Naive thymus-derived CD4-positive, alpha-beta T cell (primary cell): ENCODE data around the gene CGB2. TPM values are rescaled to one million over a fixed set of nuclear protein-coding genes. Genes with fewer than 3 reads are reported as not detected.

Experiments
- ATAC-seq: fragments of 150-1000 bp; cut with Tn5 transposase; 2 replicates; pipeline ENCODE4 v1.10.0; 2021; ENCODE audit warnings: mild to moderate bottlenecking, moderate library complexity
- CTCF ChIA-PET: fragments of 350-600 bp; sonication (Branson Sonifier 250); formaldehyde crosslinking; loops from one replicate; lab custom pipeline; 2021; ENCODE audit warnings: antibody characterized with exemption; lab: Charles Lee
- POLR2A ChIA-PET: fragments of 350-600 bp; sonication (Branson Sonifier 250); formaldehyde crosslinking; loops from one replicate; lab custom pipeline; 2021; ENCODE audit warnings: antibody characterized with exemption, inconsistent platforms; lab: Charles Lee
- DNase-seq, 9 donors: peaks; one replicate each; pipeline versions ENCODE4 v3.0.0 to v3.0.0-alpha.2; 2020 to 2022; ENCODE audit warnings: mixed read lengths in 1 of 9
- H3K27ac ChIP-seq: one replicate; pipeline ENCODE4 v1.7.0; 2013; ENCODE audit warnings: mild to moderate bottlenecking, low read depth, low read length, moderate library complexity
- H3K27me3 ChIP-seq, 2 donors: one replicate each; pipeline ENCODE4 v1.7.0; 2013; ENCODE audit warnings: low read length in 2 of 2, mild to moderate bottlenecking in 2 of 2, moderate library complexity in 2 of 2; ENCODE audit not compliant: control insufficient read depth in 2 of 2, insufficient read depth in 2 of 2
- H3K36me3 ChIP-seq, 3 experiments: 1 replicate in 2 of 3; 2 replicates in 1 of 3; pipeline ENCODE4 v1.7.0; 2013; ENCODE audit warnings: low read length in 3 of 3, mild to moderate bottlenecking in 3 of 3, moderate library complexity in 1 of 3; ENCODE audit not compliant: insufficient read depth in 3 of 3, control insufficient read depth in 2 of 3
- H3K4me1 ChIP-seq, 2 donors: one replicate each; pipeline ENCODE4 v1.7.0; 2013; ENCODE audit warnings: low read length in 2 of 2, mild to moderate bottlenecking in 2 of 2, moderate library complexity in 1 of 2; ENCODE audit not compliant: control insufficient read depth in 2 of 2, insufficient read depth in 2 of 2
- H3K4me3 ChIP-seq: 2 replicates; pipeline ENCODE4 v1.7.0; 2013; ENCODE audit warnings: mild to moderate bottlenecking, low read length
- H3K9me3 ChIP-seq, 3 experiments: 1 replicate in 2 of 3; 2 replicates in 1 of 3; pipeline ENCODE4 v1.7.0; 2013; ENCODE audit warnings: low read length in 3 of 3; ENCODE audit not compliant: control insufficient read depth in 2 of 3
- H3K27ac Mint-ChIP-seq, 9 donors: one replicate each; pipeline ENCODE4 v1.8.0; 2020 to 2022; ENCODE audit warnings: mixed read lengths in 9 of 9, mild to moderate bottlenecking in 8 of 9, moderate library complexity in 5 of 9, inconsistent platforms in 2 of 9
- H3K27me3 Mint-ChIP-seq, 5 donors: one replicate each; pipeline ENCODE4 v1.8.0; 2021 to 2022; ENCODE audit warnings: mixed read lengths in 5 of 5, mild to moderate bottlenecking in 1 of 5
- H3K36me3 Mint-ChIP-seq, 5 donors: one replicate each; pipeline ENCODE4 v1.8.0; 2020 to 2022; ENCODE audit warnings: mixed read lengths in 5 of 5, mild to moderate bottlenecking in 3 of 5, inconsistent platforms in 1 of 5
- H3K4me1 Mint-ChIP-seq, 7 donors: one replicate each; pipeline ENCODE4 v1.8.0; 2020 to 2022; ENCODE audit warnings: mixed read lengths in 7 of 7, mild to moderate bottlenecking in 3 of 7, inconsistent platforms in 1 of 7
- H3K4me3 Mint-ChIP-seq, 10 donors: one replicate each; pipeline ENCODE4 v1.8.0; 2020 to 2022; ENCODE audit warnings: mild to moderate bottlenecking in 10 of 10, mixed read lengths in 10 of 10, moderate library complexity in 6 of 10, inconsistent platforms in 2 of 10
- H3K9me3 Mint-ChIP-seq, 11 donors: one replicate each; pipeline ENCODE4 v1.8.0; 2020 to 2022; ENCODE audit warnings: mixed read lengths in 11 of 11, mild to moderate bottlenecking in 4 of 11, inconsistent platforms in 1 of 11, moderate library complexity in 1 of 11
- intact Hi-C, 2 donors: fragments of 100-400 bp; cut with micrococcal nuclease; formaldehyde crosslinking; loops; one replicate each; pipeline ENCODE4 v1.15.1; 2023
- polyA plus RNA-seq, 2 donors: library from polyadenylated mRNA; unstranded; fragments of 300-500 nt; fragmentation: Illumina TruSeq; gene quantifications; one replicate each; pipeline ENCODE4 v1.2.3, GENCODE V29; 2021
- total RNA-seq, 6 experiments: library from RNA in 5 of 6; stranded (reverse) in 5 of 6; gene quantifications; 1 replicate in 5 of 6; 2 replicates in 1 of 6; pipeline ENCODE4 v1.2.3 and lab custom pipeline; 2021 to 2026

Gene CGB2
- total and polyA plus RNA-seq, 7 experiments from 2014 or later = not detected

- Mint-ChIP-seq H3K36me3 (peaks cover 0 to 4% (median 0%) of the 10 kb centered on the region in 5 donors), H3K27ac (peak overlapping the region in 1 of 9 donors; percentile 16), H3K4me1 (peaks cover 0 to 4% (median 0%) of the 10 kb centered on the region in 7 donors), H3K27me3 (peaks cover 43 to 76% (median 52%) of the 10 kb centered on the region in 5 donors), H3K9me3 (peaks cover 0 to 6% (median 4%) of the 10 kb centered on the region in 11 donors), H3K4me3 (peak overlapping the region in 2 of 10 donors; percentile 2 to 21)
- intact Hi-C loops = no loop called here
- Histone ChIP-seq H3K4me1 (no peaks in the 10 kb centered on the region), H3K27ac (no peak overlapping the region), H3K9me3 (no peaks in the 10 kb centered on the region), H3K36me3 (no peaks in the 10 kb centered on the region), H3K27me3 (peaks cover 0 to 2% of the 10 kb centered on the region in 2 donors), H3K4me3 (no peak overlapping the region)
- POLR2A ChIA-PET = no interaction called here
- CTCF ChIA-PET = no interaction called here
- DNase-seq (no peak), ATAC-seq (no peak)
Observed at GRCh38 chr19:49065905-49066512, 34.3 kb downstream of the CGB2 start.

GRCh38 chr19:49067554-49067953, 35.9 kb downstream of the CGB2 start:
- no peak overlapping the region for H3K27ac ChIP-seq
- Mint-ChIP-seq H3K36me3 (peaks cover 0 to 4% (median 0%) of the 10 kb centered on the region in 5 donors), H3K27ac (no peak overlapping the region), H3K9me3 (peaks cover 0 to 6% (median 4%) of the 10 kb centered on the region in 11 donors), H3K4me3 (no peak overlapping the region), H3K27me3 (peaks cover 41 to 80% (median 60%) of the 10 kb centered on the region in 5 donors), H3K4me1 (peaks cover 0 to 4% (median 1%) of the 10 kb centered on the region in 7 donors)
- H3K4me3 ChIP-seq = no peak overlapping the region
- H3K9me3 ChIP-seq = no peaks in the 10 kb centered on the region
- ChIA-PET CTCF (interaction anchor here (0.6 kb wide), 1 partner anchor 1106 kb away, joined by 4 read pairs; no protein-coding TSS in a partner anchor), POLR2A (no interaction called here)
- intact Hi-C loops = no loop called here
- H3K36me3 ChIP-seq = no peaks in the 10 kb centered on the region
- H3K4me1 ChIP-seq = no peaks in the 10 kb centered on the region
- H3K27me3 ChIP-seq = no peaks in the 10 kb centered on the region
- no peak for DNase-seq
- no peak for ATAC-seq

- CTCF ChIA-PET = no interaction called here
- H3K9me3 ChIP-seq = no peaks in the 10 kb centered on the region
- intact Hi-C loops = no loop called here
- H3K27me3 ChIP-seq = peaks cover 4 to 9% of the 10 kb centered on the region in 2 donors
- ATAC-seq = no peak
- peaks cover 0 to 4% (median 0%) of the 10 kb centered on the region in 5 donors for H3K36me3 Mint-ChIP-seq
- no peak overlapping the region for H3K27ac Mint-ChIP-seq
- no peak overlapping the region for H3K27ac ChIP-seq
- peaks cover 0 to 10% (median 4%) of the 10 kb centered on the region in 11 donors for H3K9me3 Mint-ChIP-seq
- POLR2A ChIA-PET = interaction anchor here (1.3 kb wide), 1 partner anchor 25 kb away, joined by 3 read pairs; no protein-coding TSS in a partner anchor
- H3K27me3 Mint-ChIP-seq = peaks cover 56 to 81% (median 67%) of the 10 kb centered on the region in 5 donors
- H3K4me3 ChIP-seq = no peak overlapping the region
- no peaks in the 10 kb centered on the region for H3K36me3 ChIP-seq
- no peaks in the 10 kb centered on the region for H3K4me1 ChIP-seq
- no peak overlapping the region for H3K4me3 Mint-ChIP-seq
- no peak for DNase-seq
- peaks cover 6 to 18% (median 13%) of the 10 kb centered on the region in 7 donors for H3K4me1 Mint-ChIP-seq
Observed at GRCh38 chr19:49069026-49069425, 37.3 kb downstream of the CGB2 start.

- DNase-seq = no peak
- H3K27ac Mint-ChIP-seq = no peak overlapping the region
- no peaks in the 10 kb centered on the region for H3K9me3 ChIP-seq
- H3K36me3 ChIP-seq = no peaks in the 10 kb centered on the region
- H3K27me3 Mint-ChIP-seq = peaks cover 64 to 75% (median 72%) of the 10 kb centered on the region in 5 donors
- no peak overlapping the region for H3K4me3 ChIP-seq
- ChIA-PET CTCF (no interaction called here), POLR2A (no interaction called here)
- H3K4me1 ChIP-seq = no peaks in the 10 kb centered on the region
- H3K27me3 ChIP-seq = peaks cover 4 to 12% of the 10 kb centered on the region in 2 donors
- intact Hi-C loops = loop anchor here in 1 of 2 donors (5.0 kb wide), 2 partner anchors 73 to 283 kb away; no protein-coding TSS in a partner anchor
- peaks cover 0 to 4% (median 0%) of the 10 kb centered on the region in 5 donors for H3K36me3 Mint-ChIP-seq
- H3K4me3 Mint-ChIP-seq = peak overlapping the region in 3 of 10 donors; percentile 7 to 63 (median 32)
- peaks cover 0 to 10% (median 4%) of the 10 kb centered on the region in 11 donors for H3K9me3 Mint-ChIP-seq
- ATAC-seq = no peak
- H3K27ac ChIP-seq = no peak overlapping the region
- H3K4me1 Mint-ChIP-seq = peaks cover 6 to 20% (median 14%) of the 10 kb centered on the region in 7 donors
Observed at GRCh38 chr19:49070416-49070815, 38.7 kb downstream of the CGB2 start.

GRCh38 chr19:49071860-49072547, 40.3 kb downstream of the CGB2 start:
- DNase-seq (no peak), ATAC-seq (peak; percentile 24)
- no peak overlapping the region for H3K4me3 ChIP-seq
- no peaks in the 10 kb centered on the region for H3K4me1 ChIP-seq
- H3K36me3 ChIP-seq = no peaks in the 10 kb centered on the region
- H3K4me1 Mint-ChIP-seq = peaks cover 7 to 20% (median 13%) of the 10 kb centered on the region in 7 donors
- ChIA-PET CTCF (interaction anchor here (0.9 kb wide), 1 partner anchor 128 kb away, joined by 4 read pairs; no protein-coding TSS in a partner anchor), POLR2A (no interaction called here)
- H3K27me3 ChIP-seq = peaks cover 4 to 12% of the 10 kb centered on the region in 2 donors
- H3K27ac ChIP-seq = no peak overlapping the region
- peaks cover 58 to 73% (median 60%) of the 10 kb centered on the region in 5 donors for H3K27me3 Mint-ChIP-seq
- H3K9me3 Mint-ChIP-seq = peaks cover 0 to 10% (median 4%) of the 10 kb centered on the region in 11 donors
- intact Hi-C loops = loop anchor here in 1 of 2 donors (5.0 kb wide), 2 partner anchors 75 to 285 kb away; no protein-coding TSS in a partner anchor
- no peaks in the 10 kb centered on the region for H3K9me3 ChIP-seq
- H3K27ac Mint-ChIP-seq = peak overlapping the region in 1 of 9 donors; percentile 12
- peaks cover 0 to 4% (median 0%) of the 10 kb centered on the region in 5 donors for H3K36me3 Mint-ChIP-seq
- peak overlapping the region in 4 of 10 donors; percentile 24 to 62 (median 46) for H3K4me3 Mint-ChIP-seq

GRCh38 chr19:49073514-49074378, 42.1 kb downstream of the CGB2 start:
- POLR2A ChIA-PET = no interaction called here

More at GRCh38 chr19:49073514-49074378, 42.1 kb downstream of the CGB2 start:
- ATAC-seq (no peak), DNase-seq (no peak)
- CTCF ChIA-PET = interaction anchor here (0.6 to 1.6 kb wide), 2 partner anchors 13 to 74 kb away, joined by 3 read pairs; no protein-coding TSS in a partner anchor
- Histone ChIP-seq H3K27me3 (peaks cover 4 to 12% of the 10 kb centered on the region in 2 donors), H3K4me3 (no peak overlapping the region), H3K36me3 (no peaks in the 10 kb centered on the region), H3K9me3 (no peaks in the 10 kb centered on the region), H3K4me1 (no peaks in the 10 kb centered on the region), H3K27ac (no peak overlapping the region)
- Mint-ChIP-seq H3K4me3 (peak overlapping the region; percentile 11 to 82 (median 72)), H3K27me3 (peaks cover 48 to 73% (median 53%) of the 10 kb centered on the region in 5 donors), H3K9me3 (peaks cover 0 to 10% (median 4%) of the 10 kb centered on the region in 11 donors), H3K36me3 (peaks cover 0 to 4% (median 0%) of the 10 kb centered on the region in 5 donors), H3K27ac (peak overlapping the region in 3 of 9 donors; percentile 4 to 62 (median 7)), H3K4me1 (peaks cover 7 to 20% (median 13%) of the 10 kb centered on the region in 7 donors)
- intact Hi-C loops = loop anchor here in 1 of 2 donors (5.0 kb wide), 2 partner anchors 76 to 286 kb away; no protein-coding TSS in a partner anchor
